OCI-LY7 (cell line): ENCODE measurements around the gene MRPL11. TPM values are rescaled to one million over a fixed set of nuclear protein-coding genes. Genes with fewer than 3 reads are reported as not detected.

Experiments used
- BruUV-seq: library from RNA; stranded (reverse); fragments of 400-500 nt; replicated peaks from 2 replicates; lab custom pipeline; 2021; lab: Mats Ljungman, UMichigan
- CTCF ChIA-PET: fragments of 300-600 bp; sonication (Branson Sonifier 250); formaldehyde crosslinking; loops from one replicate; lab custom pipeline; 2022; ENCODE audit warnings: antibody characterized with exemption; ENCODE audit not compliant: unreplicated experiment; lab: Charles Lee
- POLR2A ChIA-PET: fragments of 300-600 bp; sonication (Branson Sonifier 250); formaldehyde crosslinking; loops from one replicate; lab custom pipeline; 2022; ENCODE audit warnings: antibody characterized with exemption; lab: Charles Lee
- DNase-seq: peaks from one replicate; pipeline ENCODE4 v3.0.0-alpha.2; 2015; ENCODE audit warnings: low spot score
- H2AFZ ChIP-seq: fragments of 200-600 bp; sonication (generic), shearing (Covaris generic); 2 replicates; pipeline ENCODE4 v1.6.1; 2014; ENCODE audit warnings: mild to moderate bottlenecking, antibody characterized with exemption, low read length, moderate library complexity
- H3K27ac ChIP-seq: fragments of 200-600 bp; sonication (generic); 2 replicates; pipeline ENCODE4 v1.5.1; 2014; ENCODE audit warnings: mixed run types, low read depth, mild to moderate bottlenecking, moderate library complexity, low read length, inconsistent platforms; ENCODE audit not compliant: poor library complexity, severe bottlenecking
- H3K36me3 ChIP-seq: fragments of 200-600 bp; sonication (generic); 2 replicates; pipeline ENCODE4 v1.6.1; 2014; ENCODE audit warnings: mild to moderate bottlenecking, antibody characterized with exemption, low read length, moderate library complexity, mixed read lengths; ENCODE audit not compliant: insufficient read depth
- H3K4me1 ChIP-seq: fragments of 200-600 bp; sonication (generic); 2 replicates; pipeline ENCODE4 v1.5.1; 2014; ENCODE audit warnings: mild to moderate bottlenecking, low read length; ENCODE audit not compliant: insufficient read depth, poor library complexity, severe bottlenecking
- H3K4me2 ChIP-seq: fragments of 200-600 bp; sonication (generic); 2 replicates; pipeline ENCODE4 v1.6.1; 2014; ENCODE audit warnings: mild to moderate bottlenecking, low read length
- H3K4me3 ChIP-seq: fragments of 200-600 bp; sonication (generic); 2 replicates; pipeline ENCODE4 v1.5.1; 2014; ENCODE audit warnings: mild to moderate bottlenecking, low read depth, low read length; ENCODE audit not compliant: poor library complexity, severe bottlenecking
- H3K79me2 ChIP-seq: fragments of 200-600 bp; sonication (generic); 2 replicates; pipeline ENCODE4 v1.6.1; 2016; ENCODE audit warnings: low read depth, mild to moderate bottlenecking, low read length, moderate library complexity, mixed read lengths; ENCODE audit not compliant: insufficient read depth
- H3K9me2 ChIP-seq: fragments of 200-600 bp; sonication (generic); 2 replicates; pipeline ENCODE4 v1.6.1; 2016; ENCODE audit warnings: mild to moderate bottlenecking, low read length, mixed read lengths; ENCODE audit not compliant: insufficient read depth
- H3K9me3 ChIP-seq: fragments of 200-600 bp; sonication (generic); 2 replicates; pipeline ENCODE4 v1.6.1; 2014; ENCODE audit warnings: mild to moderate bottlenecking, mixed run types, low read length, mixed read lengths
- H4K20me1 ChIP-seq: fragments of 200-600 bp; sonication (generic); 2 replicates; pipeline ENCODE4 v1.6.1; 2014; ENCODE audit warnings: mild to moderate bottlenecking, antibody characterized with exemption, low read length, moderate library complexity, mixed read lengths; ENCODE audit not compliant: insufficient read depth
- EZH2phosphoT487 ChIP-seq: fragments of 200-600 bp; sonication (generic); IDR thresholded peaks from 2 replicates; pipeline ENCODE4 v1.6.1; 2018; ENCODE audit warnings: low read depth, borderline replicate concordance, mild to moderate bottlenecking, mixed run types, antibody characterized with exemption, low read length, moderate library complexity, mixed read lengths
- intact Hi-C: fragments of 100-400 bp; cut with micrococcal nuclease; formaldehyde crosslinking; loops from one replicate; pipeline ENCODE4 v1.10.0; 2022; ENCODE audit not compliant: unreplicated experiment
- total RNA-seq, 2 experiments: library from RNA; depleted of rRNA in 1 of 2; stranded (reverse); fragments of >200 nt in 1 of 2; shearing (Covaris generic) in 1 of 2; gene quantifications; 2 replicates each; pipeline ENCODE4 v1.2.3, GENCODE V29; 2014 to 2022
- TF ChIP-seq, protein P1 (sequence below): fragments of 200-600 bp; sonication (generic); conservative IDR thresholded peaks from 2 replicates; pipeline ENCODE4 v1.5.1; 2014; ENCODE audit warnings: mild to moderate bottlenecking, antibody characterized with exemption, low read length, moderate library complexity, mixed read lengths

MRPL11 gene
- total RNA-seq, 2 experiments from 2014 or later: 88.6 to 101 TPM

DNA sequence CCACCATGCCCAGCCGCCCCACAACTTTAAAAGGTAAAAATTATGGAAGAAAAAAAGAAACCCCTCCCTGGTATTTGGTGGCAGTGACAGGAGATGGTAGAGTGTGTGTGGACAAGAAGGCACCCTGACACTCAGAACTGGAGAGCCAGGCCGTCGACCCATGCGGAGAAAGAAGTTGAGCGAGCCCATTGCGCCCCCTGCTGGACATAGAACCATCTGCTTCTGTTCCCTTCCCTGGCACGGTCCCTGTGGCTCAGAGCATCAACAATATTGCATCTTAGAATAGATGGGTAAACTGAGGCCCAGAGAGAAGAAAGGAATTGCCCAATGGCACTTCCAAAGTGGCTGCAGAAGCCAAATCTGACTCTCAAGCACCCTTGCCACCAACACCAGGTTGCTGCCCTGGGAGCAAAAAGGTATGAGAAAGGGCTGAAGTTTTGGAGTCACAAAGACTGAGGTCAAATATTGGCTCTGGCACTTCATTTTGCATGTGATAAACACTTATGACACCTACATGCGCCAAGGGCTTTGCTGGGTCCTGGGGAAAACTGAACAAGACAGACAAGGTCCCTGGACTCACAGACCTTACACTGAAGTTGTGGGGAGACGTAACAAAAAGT is 8.6 kb downstream of the MRPL11 start:
- peak; percentile 73 for DNase-seq
- Histone ChIP-seq H3K27ac (no peak overlapping the region), H3K36me3 (peaks cover 15% of the 10 kb centered on the region), H3K9me3 (no peaks in the 10 kb centered on the region), H3K9me2 (no peaks in the 10 kb centered on the region), H4K20me1 (no peaks in the 10 kb centered on the region), H3K79me2 (no peaks in the 10 kb centered on the region), H3K4me1 (no peaks in the 10 kb centered on the region), H3K4me3 (no peak overlapping the region), H2AFZ (no peak overlapping the region), H3K4me2 (no peak overlapping the region)
- BruUV-seq: no TSS peak
- intact Hi-C loops: loop anchor here (1.0 to 2.0 kb wide), 2 partner anchors 22 to 43 kb away; no protein-coding TSS in a partner anchor
- ChIA-PET CTCF (no interaction called here), POLR2A (no interaction called here)
- TF ChIP-seq, protein P1, sequence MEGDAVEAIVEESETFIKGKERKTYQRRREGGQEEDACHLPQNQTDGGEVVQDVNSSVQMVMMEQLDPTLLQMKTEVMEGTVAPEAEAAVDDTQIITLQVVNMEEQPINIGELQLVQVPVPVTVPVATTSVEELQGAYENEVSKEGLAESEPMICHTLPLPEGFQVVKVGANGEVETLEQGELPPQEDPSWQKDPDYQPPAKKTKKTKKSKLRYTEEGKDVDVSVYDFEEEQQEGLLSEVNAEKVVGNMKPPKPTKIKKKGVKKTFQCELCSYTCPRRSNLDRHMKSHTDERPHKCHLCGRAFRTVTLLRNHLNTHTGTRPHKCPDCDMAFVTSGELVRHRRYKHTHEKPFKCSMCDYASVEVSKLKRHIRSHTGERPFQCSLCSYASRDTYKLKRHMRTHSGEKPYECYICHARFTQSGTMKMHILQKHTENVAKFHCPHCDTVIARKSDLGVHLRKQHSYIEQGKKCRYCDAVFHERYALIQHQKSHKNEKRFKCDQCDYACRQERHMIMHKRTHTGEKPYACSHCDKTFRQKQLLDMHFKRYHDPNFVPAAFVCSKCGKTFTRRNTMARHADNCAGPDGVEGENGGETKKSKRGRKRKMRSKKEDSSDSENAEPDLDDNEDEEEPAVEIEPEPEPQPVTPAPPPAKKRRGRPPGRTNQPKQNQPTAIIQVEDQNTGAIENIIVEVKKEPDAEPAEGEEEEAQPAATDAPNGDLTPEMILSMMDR: peak; percentile 93
- TF ChIP-seq EZH2phosphoT487: no peak

DNA sequence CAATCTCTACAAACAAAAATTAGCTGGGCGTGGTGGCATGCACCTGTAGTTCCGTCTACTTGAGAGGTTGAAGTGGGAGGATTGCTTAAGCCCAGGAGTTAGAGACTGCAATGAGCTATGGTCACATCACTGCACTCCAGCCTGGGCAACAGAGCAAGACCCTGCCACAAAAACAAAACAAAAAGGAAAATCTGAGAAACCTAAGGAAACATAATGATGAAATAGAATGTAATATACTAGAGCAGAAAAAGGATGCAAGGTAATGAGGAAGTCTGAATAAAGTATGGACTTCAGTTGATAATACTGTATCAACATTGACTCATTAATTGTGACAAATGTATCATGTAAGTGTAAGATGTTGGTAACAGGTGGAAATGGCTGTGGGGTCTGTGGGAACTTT is 9.7 kb downstream of the MRPL11 start:
- no peak for DNase-seq
- H3K4me3 ChIP-seq: no peak overlapping the region
- H3K9me2 ChIP-seq: no peaks in the 10 kb centered on the region
- CTCF ChIA-PET: interaction anchor here (0.6 kb wide), 1 partner anchor 14 kb away, joined by 6 read pairs; no protein-coding TSS in a partner anchor
- POLR2A ChIA-PET: interaction anchor here (0.7 kb wide), 1 partner anchor 56 kb away, joined by 3 read pairs; no protein-coding TSS in a partner anchor
- intact Hi-C loops: no loop called here
- no peaks in the 10 kb centered on the region for H3K9me3 ChIP-seq
- H3K4me2 ChIP-seq: no peak overlapping the region
- no peaks in the 10 kb centered on the region for H3K79me2 ChIP-seq
- H3K4me1 ChIP-seq: no peaks in the 10 kb centered on the region
- no peaks in the 10 kb centered on the region for H4K20me1 ChIP-seq
- BruUV-seq: no TSS peak
- peaks cover 11% of the 10 kb centered on the region; the same call in 1 of the 2 replicates for H3K36me3 ChIP-seq
- no peak overlapping the region for H3K27ac ChIP-seq
- no peak for TF ChIP-seq EZH2phosphoT487
- TF ChIP-seq, protein P1: no peak
- H2AFZ ChIP-seq: no peak overlapping the region

DNA sequence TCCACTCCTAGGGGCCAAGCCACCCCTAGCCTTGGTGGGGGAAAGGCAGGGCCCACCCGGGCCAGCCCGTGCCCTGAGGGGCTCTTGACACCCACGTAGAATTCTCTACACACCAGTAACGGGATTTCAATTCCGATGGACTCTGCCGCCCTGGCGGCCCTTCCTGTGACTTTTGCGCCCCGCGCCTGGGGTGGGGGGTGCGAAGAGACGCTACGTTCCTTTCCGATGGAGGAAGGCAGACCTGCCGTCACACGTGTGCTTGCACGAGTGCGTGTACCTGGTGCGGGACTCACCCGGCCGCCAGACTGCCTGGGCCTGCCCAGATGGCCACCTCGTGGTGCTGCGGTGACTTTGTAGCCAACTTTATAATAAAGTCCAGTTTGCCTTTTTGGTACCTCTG is 12.3 kb downstream of the MRPL11 start:
- ChIA-PET POLR2A (no interaction called here), CTCF (no interaction called here)
- H4K20me1 ChIP-seq: no peaks in the 10 kb centered on the region
- H3K9me2 ChIP-seq: no peaks in the 10 kb centered on the region
- no TSS peak for BruUV-seq
- no peaks in the 10 kb centered on the region for H3K36me3 ChIP-seq
- no peak for DNase-seq
- H3K4me2 ChIP-seq: no peak overlapping the region
- H3K9me3 ChIP-seq: no peaks in the 10 kb centered on the region
- H2AFZ ChIP-seq: no peak overlapping the region
- TF ChIP-seq, protein P1: no peak
- TF ChIP-seq EZH2phosphoT487: no peak
- H3K4me1 ChIP-seq: no peaks in the 10 kb centered on the region
- intact Hi-C loops: no loop called here
- H3K4me3 ChIP-seq: no peak overlapping the region
- no peak overlapping the region for H3K27ac ChIP-seq
- no peaks in the 10 kb centered on the region for H3K79me2 ChIP-seq
